GM21526 (cell line): ENCODE results near the gene HIC1.
"Not testable (repeated sequence)": the region's sequence is repeated elsewhere in the genome, so short reads cannot be mapped to it uniquely, and the experiment has no call there.

Source experiments
- ATAC-seq: cut with Tn5 transposase; IDR thresholded peaks from one replicate; pipeline ENCODE4 v1.9.1; 2021; ENCODE audit warnings: moderate library complexity; ENCODE audit not compliant: unreplicated experiment, low FRiP score

HIC1 gene

GRCh38 chr17:2054512-2055291 is at the start of gene HIC1:
HIC1 (plus strand) TSS chr17:2055103; CDS start chr17:2056691, 1,588 bp downstream.
- ATAC-seq = no peak

- ATAC-seq = no peak
Measured at GRCh38 chr17:2008332-2009126, 46.4 kb upstream of the HIC1 start.

GRCh38 chr17:2009737-2010136 is 45.2 kb upstream of the HIC1 start:
- ATAC-seq = no peak

GRCh38 chr17:2011411-2012371 is 43.2 kb upstream of the HIC1 start:
- ATAC-seq = no peak

- ATAC-seq = no peak
Measured at GRCh38 chr17:2012499-2012898, 42.4 kb upstream of the HIC1 start.

GRCh38 chr17:2013220-2013993 is 41.5 kb upstream of the HIC1 start:
- ATAC-seq = not testable (repeated sequence)

- ATAC-seq = no peak
Measured at GRCh38 chr17:2013994-2014317, 40.9 kb upstream of the HIC1 start.

- no peak for ATAC-seq
Measured at GRCh38 chr17:2015314-2015713, 39.6 kb upstream of the HIC1 start.

- ATAC-seq = no peak
Measured at GRCh38 chr17:2016494-2016893, 38.4 kb upstream of the HIC1 start.

GRCh38 chr17:2017274-2017941 is 37.5 kb upstream of the HIC1 start:
- ATAC-seq = no peak

- ATAC-seq = no peak
Measured at GRCh38 chr17:2018716-2019510, 36.0 kb upstream of the HIC1 start.

- ATAC-seq = no peak
Measured at GRCh38 chr17:2019723-2020122, 35.2 kb upstream of the HIC1 start.

- ATAC-seq = no peak
Measured at GRCh38 chr17:2020721-2021120, 34.2 kb upstream of the HIC1 start.

- ATAC-seq = no peak
Measured at GRCh38 chr17:2022647-2023240, 32.2 kb upstream of the HIC1 start.

GRCh38 chr17:2023256-2023655 is 31.6 kb upstream of the HIC1 start:
- ATAC-seq = no peak

GRCh38 chr17:2023692-2024571 is 31.0 kb upstream of the HIC1 start:
- ATAC-seq = no peak

- no peak for ATAC-seq
Measured at GRCh38 chr17:2024572-2025219, 30.2 kb upstream of the HIC1 start.
